ENCODE results near the gene PCSK5. TPM values are rescaled to one million over a fixed set of nuclear protein-coding genes. Genes with fewer than 3 reads are reported as not detected.

Gene PCSK5
- total RNA-seq, 4 donors from 2014 or later, result 6.5 to 24.3 (median 12.4) TPM

DNA sequence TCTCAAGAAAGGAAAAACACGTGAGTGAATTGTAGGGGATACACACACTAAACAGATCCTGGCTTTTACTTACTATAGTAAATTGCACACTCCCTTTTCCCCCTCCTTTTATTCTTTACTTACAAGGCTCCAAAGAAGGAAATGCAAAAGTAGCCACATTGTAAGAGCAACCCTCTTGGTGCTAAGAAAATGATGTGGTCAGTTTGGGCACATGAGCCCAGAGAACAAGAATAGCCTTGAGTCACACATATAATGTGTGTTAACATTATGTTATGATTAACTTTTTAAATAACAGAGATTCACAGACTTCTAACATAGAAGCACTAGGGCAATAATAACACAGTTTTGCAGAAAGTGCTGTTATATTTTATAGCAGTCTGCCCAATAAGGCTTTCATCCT lies 48.5 kb downstream of the PCSK5 start:
- H3K27me3 ChIP-seq, result no peaks in the 10 kb centered on the region
- H3K27ac ChIP-seq, result no peak overlapping the region
- no peaks in the 10 kb centered on the region for H3K36me3 ChIP-seq
- no peaks in the 10 kb centered on the region for H3K9me3 ChIP-seq
- no peak for DNase-seq
- intact Hi-C loops (cut with DNase I; ENCODE audit: low total_unique reads), result no loop called here
- no peak overlapping the region for H3K4me3 ChIP-seq
- TF ChIP-seq POLR2A (IDR thresholded peaks at IDR 0.05), result no peak
- TF ChIP-seq, protein P1, sequence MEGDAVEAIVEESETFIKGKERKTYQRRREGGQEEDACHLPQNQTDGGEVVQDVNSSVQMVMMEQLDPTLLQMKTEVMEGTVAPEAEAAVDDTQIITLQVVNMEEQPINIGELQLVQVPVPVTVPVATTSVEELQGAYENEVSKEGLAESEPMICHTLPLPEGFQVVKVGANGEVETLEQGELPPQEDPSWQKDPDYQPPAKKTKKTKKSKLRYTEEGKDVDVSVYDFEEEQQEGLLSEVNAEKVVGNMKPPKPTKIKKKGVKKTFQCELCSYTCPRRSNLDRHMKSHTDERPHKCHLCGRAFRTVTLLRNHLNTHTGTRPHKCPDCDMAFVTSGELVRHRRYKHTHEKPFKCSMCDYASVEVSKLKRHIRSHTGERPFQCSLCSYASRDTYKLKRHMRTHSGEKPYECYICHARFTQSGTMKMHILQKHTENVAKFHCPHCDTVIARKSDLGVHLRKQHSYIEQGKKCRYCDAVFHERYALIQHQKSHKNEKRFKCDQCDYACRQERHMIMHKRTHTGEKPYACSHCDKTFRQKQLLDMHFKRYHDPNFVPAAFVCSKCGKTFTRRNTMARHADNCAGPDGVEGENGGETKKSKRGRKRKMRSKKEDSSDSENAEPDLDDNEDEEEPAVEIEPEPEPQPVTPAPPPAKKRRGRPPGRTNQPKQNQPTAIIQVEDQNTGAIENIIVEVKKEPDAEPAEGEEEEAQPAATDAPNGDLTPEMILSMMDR (IDR thresholded peaks at IDR 0.05), result no peak
- H3K4me1 ChIP-seq, result no peaks in the 10 kb centered on the region

DNA sequence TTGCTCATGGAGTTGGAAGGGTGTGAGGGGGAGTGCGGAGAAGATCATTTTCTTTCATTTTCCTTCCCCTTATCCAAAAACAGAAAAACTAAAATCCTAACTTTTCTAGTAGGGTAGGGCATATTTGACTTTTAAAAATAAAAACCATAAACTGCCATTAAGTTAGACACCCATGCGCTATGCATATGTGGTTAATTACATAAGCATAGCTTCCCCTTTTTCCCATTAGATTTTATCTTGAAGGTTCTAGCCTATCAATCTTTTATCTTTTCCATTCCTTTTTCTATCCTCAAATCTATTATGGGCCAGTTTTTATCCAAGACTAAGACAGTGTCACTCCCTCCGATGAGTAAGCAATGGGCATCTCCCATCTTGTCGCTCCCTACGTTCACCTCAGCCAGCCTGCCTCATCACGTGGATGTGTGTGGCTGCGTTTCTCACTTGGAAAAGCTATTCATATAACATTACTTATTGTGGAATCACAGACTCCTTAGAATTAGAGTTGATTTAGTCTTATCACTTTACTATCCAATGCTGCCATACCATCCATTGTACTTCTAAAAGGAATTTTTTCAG lies 49.2 kb downstream of the PCSK5 start:
- no peaks in the 10 kb centered on the region for H3K4me1 ChIP-seq
- intact Hi-C loops (cut with DNase I; ENCODE audit: low total_unique reads), result no loop called here

DNA sequence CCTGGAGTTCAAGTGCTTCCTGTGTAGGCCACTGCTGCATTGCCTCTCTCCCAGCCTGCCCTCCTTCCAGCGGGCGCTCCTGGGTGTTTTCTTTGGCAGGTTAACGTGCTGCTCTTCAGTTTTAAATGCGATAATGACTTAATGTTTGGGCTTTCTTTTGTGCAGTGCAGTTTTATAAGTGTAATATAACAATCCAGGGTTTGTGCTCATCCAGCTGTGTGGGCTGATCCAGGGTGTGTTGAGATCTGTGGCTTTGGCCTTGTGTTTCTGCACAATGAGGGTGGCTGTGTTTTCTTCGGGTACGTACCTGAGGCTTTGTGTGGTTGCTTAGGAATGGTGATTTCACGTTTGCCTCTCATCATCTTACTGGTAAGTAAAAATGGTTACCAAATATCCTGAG lies 50.6 kb downstream of the PCSK5 start:
- intact Hi-C loops (cut with DNase I; ENCODE audit: low total_unique reads), result no loop called here
- no peaks in the 10 kb centered on the region for H3K27me3 ChIP-seq
- no peaks in the 10 kb centered on the region for H3K36me3 ChIP-seq
- no peaks in the 10 kb centered on the region for H3K4me1 ChIP-seq
- no peaks in the 10 kb centered on the region for H3K9me3 ChIP-seq
- DNase-seq, result no peak
- no peak overlapping the region for H3K4me3 ChIP-seq
- H3K27ac ChIP-seq, result no peak overlapping the region
- TF ChIP-seq POLR2A (IDR thresholded peaks at IDR 0.05), result no peak

More for the DNA sequence above, 49.2 kb downstream of the PCSK5 start:
- Histone ChIP-seq H3K4me3 (no peak overlapping the region), H3K27me3 (no peaks in the 10 kb centered on the region), H3K9me3 (no peaks in the 10 kb centered on the region), H3K27ac (no peak overlapping the region), H3K36me3 (no peaks in the 10 kb centered on the region)
- no peak for DNase-seq
- TF ChIP-seq, protein P1 (IDR thresholded peaks at IDR 0.05), result no peak
- TF ChIP-seq POLR2A (IDR thresholded peaks at IDR 0.05), result no peak

- DNase-seq, result no peak
- H3K27me3 ChIP-seq, result no peaks in the 10 kb centered on the region
- H3K36me3 ChIP-seq, result no peaks in the 10 kb centered on the region
- H3K9me3 ChIP-seq, result no peaks in the 10 kb centered on the region
- no peaks in the 10 kb centered on the region for H3K4me1 ChIP-seq
- no peak overlapping the region for H3K4me3 ChIP-seq
- intact Hi-C loops (cut with DNase I; ENCODE audit: low total_unique reads), result no loop called here
- no peak overlapping the region for H3K27ac ChIP-seq
- no peak for TF ChIP-seq POLR2A (IDR thresholded peaks at IDR 0.05)
- TF ChIP-seq, protein P1 (IDR thresholded peaks at IDR 0.05), result no peak
Measured at GRCh38 chr9:75941577-75942311, 51.3 kb downstream of the PCSK5 start.

- intact Hi-C loops (cut with DNase I; ENCODE audit: low total_unique reads), result no loop called here
Measured at GRCh38 chr9:75946766-75947165, 56.3 kb downstream of the PCSK5 start.

DNA sequence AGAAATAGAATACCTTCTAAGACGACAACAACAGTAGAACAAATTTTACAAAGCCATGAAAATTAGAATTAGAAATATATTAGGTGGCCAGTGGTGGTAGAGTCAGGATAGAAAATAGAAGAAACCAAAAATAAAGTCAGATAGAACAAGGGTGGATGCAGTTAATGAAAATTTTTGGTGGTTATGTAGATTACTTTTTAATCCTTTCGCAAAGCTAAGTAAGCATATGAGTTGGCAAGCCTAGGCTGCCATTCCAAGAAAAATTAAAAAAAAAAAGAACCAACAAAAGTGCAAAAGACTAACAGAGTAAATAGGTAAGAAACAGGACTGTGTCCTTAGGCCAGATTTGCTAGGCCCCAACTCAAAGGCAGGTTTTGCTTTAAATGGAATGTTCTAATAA lies 56.8 kb downstream of the PCSK5 start:
- H3K27me3 ChIP-seq, result no peaks in the 10 kb centered on the region
- no peaks in the 10 kb centered on the region for H3K4me1 ChIP-seq
- no peak for TF ChIP-seq POLR2A (IDR thresholded peaks at IDR 0.05)
- TF ChIP-seq, protein P1 (IDR thresholded peaks at IDR 0.05), result no peak
- H3K4me3 ChIP-seq, result no peak overlapping the region
- no peak overlapping the region for H3K27ac ChIP-seq
- no peaks in the 10 kb centered on the region for H3K9me3 ChIP-seq
- intact Hi-C loops (cut with DNase I; ENCODE audit: low total_unique reads), result no loop called here
- no peak for DNase-seq
- no peaks in the 10 kb centered on the region for H3K36me3 ChIP-seq

More at GRCh38 chr9:75946766-75947165, 56.3 kb downstream of the PCSK5 start:
- TF ChIP-seq POLR2A (IDR thresholded peaks at IDR 0.05), result no peak
- Histone ChIP-seq H3K4me3 (no peak overlapping the region), H3K27ac (no peak overlapping the region), H3K36me3 (no peaks in the 10 kb centered on the region), H3K4me1 (no peaks in the 10 kb centered on the region), H3K9me3 (no peaks in the 10 kb centered on the region), H3K27me3 (no peaks in the 10 kb centered on the region)
- no peak for DNase-seq
